HG03103 (cell line): ENCODE data around the gene PRPF40A.
A peak's percentile ranks its signal among the peaks of the same experiment; 100 is the strongest.
"Not testable (repeated sequence)": the region's sequence is repeated elsewhere in the genome, so short reads cannot be mapped to it uniquely, and the experiment has no call there.

Source experiments
- ATAC-seq: cut with Tn5 transposase; IDR thresholded peaks from one replicate; pipeline ENCODE4 v1.9.1; 2021; ENCODE audit warnings: low read depth; ENCODE audit not compliant: unreplicated experiment

The PRPF40A gene

GRCh38 chr2:152717228-152718075, at the start of gene PRPF40A:
TSS of gene PRPF40A (minus strand) at chr2:152717461. CDS start at chr2:152717439, 22 bp downstream.
- peak; percentile 63 for ATAC-seq

- no peak for ATAC-seq
These were observed 49.7 kb upstream of the PRPF40A start for GRCh38 chr2:152766928-152767327.

DNA sequence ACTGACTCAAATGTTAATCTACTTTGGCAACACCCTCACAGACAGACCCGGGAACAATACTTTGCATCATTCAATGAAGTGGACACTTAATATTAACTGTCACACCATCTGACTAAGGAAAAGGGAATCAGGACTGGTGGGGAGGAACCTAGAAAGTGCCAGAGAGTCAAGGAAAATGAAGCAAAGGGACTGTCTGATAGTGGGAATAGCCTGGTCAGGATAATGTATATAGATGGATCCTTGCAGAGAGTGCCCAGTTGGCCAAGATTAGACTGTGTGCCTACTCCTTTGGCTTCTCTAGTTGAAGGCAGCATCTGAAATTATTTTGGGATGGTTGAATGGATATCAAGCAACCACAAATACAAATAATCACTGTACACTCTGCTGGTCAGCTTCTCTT, 46.4 kb upstream of the PRPF40A start:
- ATAC-seq: no peak

GRCh38 chr2:152763208-152763607, 45.9 kb upstream of the PRPF40A start:
- ATAC-seq: not testable (repeated sequence)

DNA sequence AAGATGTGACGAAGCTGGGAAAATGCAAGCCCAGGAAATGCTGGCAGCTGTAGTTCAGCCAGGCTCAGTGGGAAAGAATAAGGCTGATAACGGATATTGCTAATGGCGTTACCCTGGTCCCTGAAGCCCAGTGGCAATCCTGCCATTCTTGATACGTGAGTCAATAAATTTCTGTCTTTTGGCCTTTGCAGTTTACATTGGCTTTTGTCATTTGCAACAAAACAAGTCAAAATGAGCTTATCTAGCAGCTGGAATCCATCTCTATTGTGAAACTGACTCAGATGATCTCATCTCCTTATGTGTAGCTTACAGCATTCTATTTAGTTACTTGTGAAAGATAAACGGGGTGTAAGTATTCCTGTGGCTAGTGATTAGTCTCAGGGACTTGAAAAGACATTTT, 44.9 kb upstream of the PRPF40A start:
- no peak for ATAC-seq

DNA sequence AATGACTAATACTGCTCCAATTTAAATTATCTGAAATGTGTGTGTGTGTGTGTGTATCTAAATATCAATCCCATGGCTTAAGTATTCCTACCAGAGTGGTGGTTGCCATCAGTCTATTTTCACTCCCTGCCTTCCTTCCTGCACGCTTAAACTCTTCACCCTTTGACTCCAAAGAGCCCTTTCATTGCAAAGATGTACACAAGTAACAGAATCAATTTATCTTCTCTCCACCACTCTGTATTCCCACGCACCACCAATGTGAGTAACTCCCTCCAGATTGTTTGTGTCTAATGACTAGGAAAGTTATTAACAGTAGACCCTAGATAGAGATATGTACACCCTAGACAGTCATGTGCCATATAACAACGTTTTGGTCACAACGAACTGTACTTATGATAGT, 44.0 kb upstream of the PRPF40A start:
- ATAC-seq: no peak

DNA sequence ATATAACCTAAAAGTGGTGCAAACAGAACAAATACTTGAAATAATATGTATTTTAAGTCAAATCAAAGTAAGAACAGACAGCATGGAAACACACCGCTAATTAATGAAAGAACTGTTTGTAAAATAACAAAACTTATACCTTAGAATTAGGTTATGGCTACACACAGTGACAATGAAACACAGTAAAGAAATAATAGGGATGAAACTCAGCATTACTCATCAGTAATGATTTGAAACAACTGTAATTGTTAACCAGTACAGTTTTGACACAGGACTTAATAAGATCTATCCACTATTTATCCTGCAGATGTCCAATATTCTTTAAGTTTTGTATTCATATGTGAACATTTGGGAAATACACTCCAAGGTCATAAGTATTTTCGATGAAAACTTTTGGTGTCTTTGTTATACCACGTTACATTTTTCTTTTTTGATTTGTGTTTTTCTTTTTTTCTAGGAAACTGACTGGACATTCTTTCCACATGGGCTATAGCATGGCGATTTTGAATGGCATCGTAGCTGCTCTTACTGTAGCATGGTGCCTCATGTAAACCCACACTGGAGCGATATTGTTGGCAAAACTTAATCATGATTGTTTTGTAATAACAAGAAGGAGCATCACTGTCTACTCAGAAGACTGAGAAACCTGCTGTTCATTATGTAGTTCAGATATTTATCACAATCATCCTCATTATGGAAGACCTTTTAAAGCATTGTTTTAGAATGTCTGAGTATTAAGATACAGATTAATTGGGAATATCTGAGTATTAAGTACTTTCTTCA, 42.2 kb upstream of the PRPF40A start:
- no peak for ATAC-seq

GRCh38 chr2:152755029-152755428, 37.8 kb upstream of the PRPF40A start:
- no peak for ATAC-seq

DNA sequence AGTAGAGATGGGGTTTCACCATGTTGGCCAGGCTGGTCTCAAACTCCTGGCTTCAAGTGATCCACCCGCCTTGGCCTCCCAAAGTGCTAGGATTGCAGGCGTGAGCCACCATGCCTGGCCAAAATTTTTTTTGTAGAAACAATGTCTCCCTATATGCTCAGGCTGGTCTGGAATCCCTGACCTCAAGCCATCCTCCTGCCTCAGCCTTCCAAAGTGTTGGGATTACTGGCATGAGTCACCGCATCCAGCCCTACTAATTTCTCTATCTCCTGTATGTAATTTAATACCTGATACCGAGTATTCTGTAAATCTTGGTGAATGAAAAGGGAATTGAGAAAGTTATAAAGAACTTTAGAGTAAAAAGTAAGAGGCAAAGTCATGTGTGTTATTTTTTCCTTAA, 30.5 kb upstream of the PRPF40A start:
- not testable (repeated sequence) for ATAC-seq

GRCh38 chr2:152743002-152743401, 25.7 kb upstream of the PRPF40A start:
- peak; percentile 55 for ATAC-seq

DNA sequence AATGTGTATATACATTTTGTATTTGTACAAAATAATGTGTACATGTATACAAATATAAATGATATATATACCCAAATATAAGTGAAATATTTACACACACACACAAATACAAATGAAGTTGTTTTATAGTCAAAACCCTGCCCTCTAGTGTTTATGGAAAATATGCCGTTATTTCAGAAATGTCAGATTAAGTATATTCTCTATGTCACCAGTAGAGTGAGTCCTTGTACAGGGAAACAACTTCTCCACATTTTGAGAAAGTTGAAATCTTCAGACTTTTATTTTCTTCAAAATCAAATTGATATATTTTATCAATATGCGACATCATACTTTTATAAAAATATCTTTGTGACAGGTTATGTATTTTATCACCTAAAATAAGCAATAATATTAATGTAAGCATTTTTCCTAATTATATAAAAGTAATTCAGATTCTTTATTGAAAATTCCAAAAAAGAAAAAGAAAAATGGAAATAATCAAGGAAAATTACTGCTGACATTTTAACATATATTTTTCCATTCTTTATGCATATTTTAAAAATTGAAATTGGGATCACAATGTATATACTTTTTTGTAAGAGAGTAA, 23.6 kb upstream of the PRPF40A start:
- peak; percentile 87 for ATAC-seq

- ATAC-seq: not testable (repeated sequence)
These were observed 22.4 kb upstream of the PRPF40A start for GRCh38 chr2:152739705-152740104.

GRCh38 chr2:152738438-152738837, 21.2 kb upstream of the PRPF40A start:
- ATAC-seq: no peak

DNA sequence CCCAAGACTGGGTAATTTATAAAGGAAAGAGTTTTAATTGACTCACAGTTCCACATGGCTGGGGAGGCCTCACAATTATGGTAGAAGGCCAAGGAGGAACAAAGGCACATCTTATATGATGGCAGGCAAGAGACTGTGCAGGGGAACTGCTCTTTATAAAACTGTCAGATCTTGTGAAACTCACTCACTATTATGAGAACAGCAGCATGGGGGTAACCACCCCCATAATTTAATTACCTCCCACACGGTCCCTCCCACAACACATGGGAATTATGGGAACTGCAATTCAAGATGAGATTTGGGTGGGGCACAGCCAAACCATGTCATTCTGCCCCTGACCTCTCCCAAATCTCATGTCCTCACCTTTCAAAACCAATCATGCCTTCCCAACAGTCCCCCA, 20.2 kb upstream of the PRPF40A start:
- not testable (repeated sequence) for ATAC-seq

DNA sequence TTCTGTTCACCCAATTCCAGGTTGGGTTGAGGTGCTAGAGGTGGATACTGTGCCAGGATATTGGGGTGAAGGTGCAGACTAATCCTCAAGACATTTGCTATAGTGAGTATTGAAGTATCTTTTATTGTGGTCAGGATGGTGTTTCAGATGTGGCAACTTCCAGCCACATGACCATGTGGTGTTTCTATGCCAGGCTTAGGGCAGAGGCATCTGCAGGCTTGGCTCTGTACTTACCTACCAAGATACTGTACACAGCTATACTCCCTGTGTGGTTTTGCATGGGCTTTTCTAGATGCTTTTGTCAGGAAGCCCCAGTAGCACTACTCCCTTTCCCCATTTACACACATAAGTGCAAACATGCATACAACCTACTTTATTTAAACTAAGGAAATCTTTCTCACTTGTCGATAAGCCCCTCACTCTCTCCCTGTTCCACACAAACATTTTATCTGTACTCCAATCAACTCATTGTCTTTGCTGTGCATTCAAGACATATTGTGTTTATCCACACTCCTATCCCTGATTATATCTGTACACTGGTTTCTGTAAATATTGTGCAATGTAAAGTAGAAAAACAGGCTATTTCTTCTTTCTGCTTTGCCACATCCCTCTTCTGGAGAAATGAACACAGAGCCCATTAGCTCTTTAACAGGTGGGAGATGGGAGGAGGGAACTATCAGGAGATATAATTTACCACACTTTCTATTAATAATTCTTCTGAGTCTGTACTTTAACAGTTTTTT, 13.5 kb upstream of the PRPF40A start:
- ATAC-seq: peak; percentile 88

DNA sequence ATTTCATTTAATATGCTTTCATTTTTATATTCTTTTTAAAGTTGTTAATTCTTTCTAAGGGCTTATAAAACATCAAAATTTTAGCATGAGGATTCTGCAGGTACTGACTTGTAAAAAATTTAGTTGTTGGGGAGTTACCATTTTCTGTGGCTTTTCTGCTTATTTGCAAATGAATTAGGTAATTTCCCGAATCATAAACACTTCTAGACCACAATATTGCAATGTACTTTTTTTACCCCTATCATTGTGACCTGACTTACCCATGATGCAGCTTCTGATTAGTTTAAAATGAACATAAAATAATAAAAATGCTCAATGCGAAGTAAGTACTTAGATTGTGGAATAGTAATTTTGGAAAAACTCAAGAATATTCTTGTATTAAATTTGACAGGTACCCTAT, 12.6 kb upstream of the PRPF40A start:
- no peak for ATAC-seq

DNA sequence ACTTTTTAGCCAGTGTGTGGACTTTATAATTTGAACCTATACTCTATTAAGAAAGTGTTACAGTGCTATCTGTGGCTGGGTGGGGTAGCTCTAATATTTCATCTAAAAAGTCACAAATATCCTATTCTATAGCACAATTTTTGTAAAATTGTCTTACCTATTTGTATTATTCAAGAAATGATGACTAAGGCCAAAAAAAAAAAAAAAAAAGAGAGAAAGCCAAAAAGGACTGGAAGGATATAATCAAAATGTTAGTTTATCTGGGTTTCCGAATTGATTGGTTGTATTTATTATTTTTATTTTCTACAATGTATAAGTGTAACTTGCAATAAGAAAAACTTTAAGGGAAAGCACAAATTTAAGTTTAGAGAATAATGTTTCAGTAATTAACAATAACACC, 6.7 kb upstream of the PRPF40A start:
- ATAC-seq: no peak

- not testable (repeated sequence) for ATAC-seq
These were observed 5.4 kb upstream of the PRPF40A start for GRCh38 chr2:152722639-152723038.

DNA sequence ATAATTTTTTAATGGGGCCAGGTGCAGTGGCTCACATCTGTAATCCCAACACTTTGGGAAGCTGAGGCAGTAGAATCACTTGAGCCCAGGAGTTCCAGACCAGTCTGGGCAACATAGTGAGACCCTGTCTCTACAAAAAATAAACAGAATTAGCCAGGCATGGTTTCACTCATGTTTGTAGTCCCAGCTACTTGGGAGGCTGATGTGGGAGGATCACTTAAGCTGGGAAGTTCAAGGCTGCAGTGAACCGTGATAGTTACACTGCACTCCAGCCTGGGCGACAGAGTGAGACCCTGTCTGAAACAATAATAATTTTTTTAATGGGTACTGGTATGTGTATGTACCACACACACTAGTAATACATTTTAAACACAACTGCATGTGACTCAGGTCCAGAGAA, 3.5 kb upstream of the PRPF40A start:
- ATAC-seq: no peak

GRCh38 chr2:152718909-152719645, 1.8 kb upstream of the PRPF40A start:
- peak; percentile 25 for ATAC-seq
